HEK293 (cell line): Measurements from ENCODE around the gene MMP14.

Source experiments
- CTCF ChIA-PET: fragments of 350-600 bp; formaldehyde crosslinking; extraction: SDS; loops from one replicate; lab custom pipeline; 2021; ENCODE audit warnings: antibody characterized with exemption; lab: Yijun Ruan, JAX
- POLR2A ChIA-PET: fragments of 300-600 bp; formaldehyde crosslinking; extraction: SDS; loops from one replicate; lab custom pipeline; 2020; ENCODE audit warnings: antibody characterized with exemption, inconsistent platforms; lab: Yijun Ruan, JAX
- H3K27ac ChIP-seq: fragments of 200-500 bp; sonication (Bioruptor generic); 2 replicates; pipeline ENCODE4 v1.5.1; 2014; ENCODE audit warnings: low read depth, low read length, control low read depth, inconsistent platforms; ENCODE audit errors: extremely low read depth
- H3K36me3 ChIP-seq, 2 experiments: fragments of 200-500 bp in 1 of 2; sonication (Bioruptor generic) in 1 of 2; 1 replicate in 1 of 2; 2 replicates in 1 of 2; pipeline ENCODE4 v1.5.1; 2014 to 2017; ENCODE audit warnings: inconsistent platforms in 2 of 2, low read length in 2 of 2; ENCODE audit not compliant: control insufficient read depth in 2 of 2, insufficient read depth in 1 of 2
- H3K4me1 ChIP-seq: fragments of 200-500 bp; sonication (Bioruptor generic); 2 replicates; pipeline ENCODE4 v1.5.1; 2014; ENCODE audit warnings: mild to moderate bottlenecking, low read length, inconsistent platforms; ENCODE audit not compliant: control insufficient read depth, insufficient read depth
- H3K4me3 ChIP-seq: 2 replicates; pipeline ENCODE4 v1.5.1; 2011; ENCODE audit warnings: low read depth, mild to moderate bottlenecking, control low read depth, low read length, moderate library complexity
- H3K9me3 ChIP-seq: fragments of 200-500 bp; sonication (Bioruptor generic); 2 replicates; pipeline ENCODE4 v1.5.1; 2014; ENCODE audit warnings: low read depth, low read length, inconsistent platforms; ENCODE audit not compliant: control insufficient read depth, insufficient read depth
- ATF2 ChIP-seq: fragments of 450-650 bp; formaldehyde crosslinking; IDR thresholded peaks from 2 replicates; pipeline ENCODE4 v1.5.1; 2016; ENCODE audit warnings: missing biosample characterization, missing genetic modification characterization, low read depth
- CTCF ChIP-seq: fragments of 450-650 bp; formaldehyde crosslinking; IDR thresholded peaks from 2 replicates; pipeline ENCODE4 v1.5.1; 2016; ENCODE audit warnings: missing biosample characterization, missing genetic modification characterization
- FEZF1 ChIP-seq: fragments of 450-650 bp; formaldehyde crosslinking; IDR thresholded peaks from 2 replicates; pipeline ENCODE4 v1.5.1; 2016; ENCODE audit warnings: missing biosample characterization, missing genetic modification characterization
- GLIS1 ChIP-seq: fragments of 450-650 bp; formaldehyde crosslinking; IDR thresholded peaks from 2 replicates; pipeline ENCODE4 v1.5.1; 2016; ENCODE audit warnings: missing biosample characterization, missing genetic modification characterization
- IKZF3 ChIP-seq: fragments of 450-650 bp; IDR thresholded peaks from 2 replicates; pipeline ENCODE4 v1.5.0; 2018; ENCODE audit warnings: missing biosample characterization, mild to moderate bottlenecking, missing genetic modification characterization, moderate library complexity
- PRDM1 ChIP-seq: fragments of 450-650 bp; formaldehyde crosslinking; IDR thresholded peaks from 2 replicates; pipeline ENCODE4; 2016; ENCODE audit warnings: missing biosample characterization, missing genetic modification characterization
- ZBTB17 ChIP-seq: fragments of 450-650 bp; formaldehyde crosslinking; IDR thresholded peaks from 2 replicates; pipeline ENCODE4 v1.5.1; 2016; ENCODE audit warnings: missing biosample characterization, missing genetic modification characterization
- ZBTB21 ChIP-seq: fragments of 450-650 bp; formaldehyde crosslinking; IDR thresholded peaks from 2 replicates; pipeline ENCODE4 v1.5.1; 2017; ENCODE audit warnings: missing biosample characterization, missing genetic modification characterization
- ZBTB26 ChIP-seq: fragments of 450-650 bp; formaldehyde crosslinking; optimal IDR thresholded peaks from 2 replicates; pipeline ENCODE3; 2016; ENCODE audit warnings: missing biosample characterization, mild to moderate bottlenecking, missing genetic modification characterization
- ZBTB48 ChIP-seq: fragments of 450-650 bp; formaldehyde crosslinking; IDR thresholded peaks from 2 replicates; pipeline ENCODE4 v1.5.1; 2016; ENCODE audit warnings: missing biosample characterization, missing genetic modification characterization
- ZFP69B ChIP-seq: fragments of 450-650 bp; formaldehyde crosslinking; IDR thresholded peaks from 2 replicates; pipeline ENCODE4 v1.5.1; 2016; ENCODE audit warnings: missing biosample characterization, missing genetic modification characterization
- ZIC2 ChIP-seq: fragments of 450-650 bp; formaldehyde crosslinking; IDR thresholded peaks from 2 replicates; pipeline ENCODE4 v1.5.1; 2016; ENCODE audit warnings: missing biosample characterization, missing genetic modification characterization
- ZNF114 ChIP-seq: fragments of 450-650 bp; formaldehyde crosslinking; IDR thresholded peaks from 2 replicates; pipeline ENCODE4 v1.5.0; 2017; ENCODE audit warnings: missing biosample characterization, missing genetic modification characterization
- ZNF202 ChIP-seq: fragments of 450-650 bp; formaldehyde crosslinking; IDR thresholded peaks from 2 replicates; pipeline ENCODE4 v1.5.1; 2016; ENCODE audit warnings: missing biosample characterization, missing genetic modification characterization, borderline replicate concordance
- ZNF280D ChIP-seq: fragments of 450-650 bp; formaldehyde crosslinking; IDR thresholded peaks from 2 replicates; pipeline ENCODE4 v1.5.1; 2016; ENCODE audit warnings: missing biosample characterization, missing genetic modification characterization
- ZNF350 ChIP-seq: fragments of 450-650 bp; formaldehyde crosslinking; IDR thresholded peaks from 2 replicates; pipeline ENCODE4 v1.5.0; 2017; ENCODE audit warnings: missing biosample characterization, mild to moderate bottlenecking, missing genetic modification characterization
- ZNF366 ChIP-seq: fragments of 450-650 bp; formaldehyde crosslinking; conservative IDR thresholded peaks from 2 replicates; pipeline ENCODE4 v1.5.1; 2016; ENCODE audit warnings: missing biosample characterization, missing genetic modification characterization
- ZNF48 ChIP-seq: fragments of 450-650 bp; formaldehyde crosslinking; IDR thresholded peaks from 2 replicates; pipeline ENCODE4 v1.5.1; 2016; ENCODE audit warnings: missing biosample characterization, missing genetic modification characterization
- ZNF585B ChIP-seq: fragments of 450-650 bp; formaldehyde crosslinking; IDR thresholded peaks from 2 replicates; pipeline ENCODE4 v1.5.1; 2016; ENCODE audit warnings: missing biosample characterization, missing genetic modification characterization
- ZNF600 ChIP-seq: fragments of 450-650 bp; formaldehyde crosslinking; IDR thresholded peaks from 2 replicates; pipeline ENCODE4 v1.5.1; 2016; ENCODE audit warnings: missing biosample characterization, missing genetic modification characterization
- ZNF626 ChIP-seq: fragments of 450-650 bp; sonication (Bioruptor Pico); formaldehyde crosslinking; IDR thresholded peaks from 2 replicates; pipeline ENCODE4 v1.5.1; 2018; ENCODE audit warnings: missing biosample characterization, missing genetic modification characterization, inconsistent platforms
- ZNF629 ChIP-seq: fragments of 450-650 bp; formaldehyde crosslinking; IDR thresholded peaks from 2 replicates; pipeline ENCODE4 v1.5.1; 2017; ENCODE audit warnings: missing biosample characterization, missing genetic modification characterization
- ZNF654 ChIP-seq: fragments of 450-650 bp; formaldehyde crosslinking; IDR thresholded peaks from 2 replicates; pipeline ENCODE4 v1.5.1; 2016; ENCODE audit warnings: low read depth, missing biosample characterization, missing genetic modification characterization
- ZNF660 ChIP-seq: fragments of 450-650 bp; IDR thresholded peaks from 2 replicates; pipeline ENCODE4 v1.5.1; 2018; ENCODE audit warnings: missing biosample characterization, mild to moderate bottlenecking, missing genetic modification characterization
- ZSCAN23 ChIP-seq: fragments of 450-650 bp; formaldehyde crosslinking; IDR thresholded peaks from 2 replicates; pipeline ENCODE4 v1.5.1; 2016; ENCODE audit warnings: missing biosample characterization, missing genetic modification characterization

Gene MMP14

GRCh38 chr14:22882064-22882463, 45.7 kb downstream of the MMP14 start (continued):
- TF ChIP-seq ZNF48 (tag by site-specific recombination) = no peak
- TF ChIP-seq ZNF114 (tag by site-specific recombination) = no peak
- TF ChIP-seq ZSCAN23 (tag by site-specific recombination) = no peak
- TF ChIP-seq ZBTB17 = no peak
- no peak for TF ChIP-seq ZNF626 (tag by site-specific recombination)
- no peak for TF ChIP-seq ZNF654 (tag by site-specific recombination)
- TF ChIP-seq ZFP69B (tag by site-specific recombination) = no peak
- TF ChIP-seq, all 188 proteins: peak for 0

- Histone ChIP-seq H3K4me3 (no peak overlapping the region), H3K27ac (no peak overlapping the region), H3K9me3 (no peaks in the 10 kb centered on the region), H3K36me3 (peaks cover 0 to 18% of the 10 kb centered on the region in 2 experiments; a peak in 2 of 3 replicates), H3K4me1 (peaks cover 6% of the 10 kb centered on the region)
- 0 out of 2 replicates have a peak, but pooled peaks have one; percentile 24 for TF ChIP-seq ZBTB21
- no peak for TF ChIP-seq ZNF350
- peak; percentile 55 for TF ChIP-seq GLIS1 (tag by site-specific recombination)
- no peak for TF ChIP-seq ZNF202 (tag by site-specific recombination)
- no peak for TF ChIP-seq ZNF660
- peak; percentile 68 for TF ChIP-seq ZNF366 (tag by site-specific recombination)
- peak; percentile 80 for TF ChIP-seq ZNF629 (tag by site-specific recombination)
- peak; percentile 57 for TF ChIP-seq ZBTB48 (tag by site-specific recombination)
- peak; percentile 86 for TF ChIP-seq ATF2 (tag by site-specific recombination)
- TF ChIP-seq ZNF600 (tag by site-specific recombination) = peak; percentile 82
- TF ChIP-seq ZIC2 (tag by site-specific recombination) = peak; percentile 78
- CTCF ChIA-PET = interaction anchor here (0.9 to 5.2 kb wide), 9 partner anchors 10 to 326 kb away, joined by 3 to 55 read pairs (median 5); partner anchors contain the start of gene LRP10
- POLR2A ChIA-PET = interaction anchor here (0.5 to 1.6 kb wide), 5 partner anchors 11 to 1253 kb away, joined by 3 to 10 read pairs (median 5); partner anchors contain the start of genes DAD1, LRP10 and PSME1
These were observed 46.3 kb downstream of the MMP14 start for GRCh38 chr14:22882529-22883172.

GRCh38 chr14:22883173-22883976, 47.0 kb downstream of the MMP14 start, which contains the start of gene REM2:
Gene REM2, plus strand, starts transcription at chr14:22883222. Its CDS starts 66 bp downstream, at chr14:22883288.
- H3K36me3 ChIP-seq = peaks cover 0 to 11% of the 10 kb centered on the region in 2 experiments; a peak in 2 of 3 replicates
- POLR2A ChIA-PET = interaction anchor here (0.5 to 1.6 kb wide), 5 partner anchors 12 to 1253 kb away, joined by 3 to 10 read pairs (median 4); partner anchors contain the start of genes DAD1, LRP10 and PSME1
- peaks cover 6% of the 10 kb centered on the region for H3K4me1 ChIP-seq
- no peak within 1 kb of the TSS; the same call in 1 of the 2 replicates for H3K4me3 ChIP-seq
- H3K9me3 ChIP-seq = no peaks in the 10 kb centered on the region
- CTCF ChIA-PET = interaction anchor here (0.6 to 5.2 kb wide), 12 partner anchors 9 to 327 kb away, joined by 3 to 55 read pairs (median 4); partner anchors contain the start of gene LRP10
- no peak within 1 kb of the TSS; the same call in 1 of the 2 replicates for H3K27ac ChIP-seq
- no peak for TF ChIP-seq ZBTB17
- no peak for TF ChIP-seq CTCF (tag by site-specific recombination)
- no peak for TF ChIP-seq ZNF585B
- no peak for TF ChIP-seq ZNF280D (tag by site-specific recombination)
- peak; percentile 15 for TF ChIP-seq ZBTB26 (tag by site-specific recombination)
- peak; percentile 87 for TF ChIP-seq PRDM1 (tag by site-specific recombination)
- 0 out of 2 replicates have a peak, but pooled peaks have one; percentile 16 for TF ChIP-seq IKZF3 (tag by site-specific recombination)
- 0 out of 2 replicates have a peak, but pooled peaks have one; percentile 17 for TF ChIP-seq FEZF1 (tag by site-specific recombination)
